SK-N-SH treated with all-trans-retinoic acid at 6 μM for 48 hours (cell line): ENCODE results near the gene MARCHF11.

ENCODE experiments used
- ATAC-seq: fragments of 200-7000 bp; cut with Tn5 transposase; 3 replicates; pipeline ENCODE4 v1.9.1; 2020; ENCODE audit warnings: mild to moderate bottlenecking, moderate library complexity
- ARNTL ChIP-seq: fragments of 450-650 bp; formaldehyde crosslinking; IDR thresholded peaks from 2 replicates; pipeline ENCODE4 v1.5.0; 2020; ENCODE audit warnings: low read depth, mild to moderate bottlenecking, moderate library complexity, borderline replicate concordance
- BACH2 ChIP-seq: fragments of 250-450 bp; sonication (Bioruptor Pico); IDR thresholded peaks from 2 replicates; pipeline ENCODE4 v1.9.0; 2021; ENCODE audit warnings: mild to moderate bottlenecking, borderline replicate concordance
- CSDC2 ChIP-seq: fragments of 250-450 bp; sonication (Bioruptor Pico); IDR thresholded peaks from 2 replicates; pipeline ENCODE4 v1.5.0; 2020; ENCODE audit warnings: mild to moderate bottlenecking, moderate library complexity
- ESRRG ChIP-seq: fragments of 250-450 bp; sonication (Bioruptor Pico); IDR thresholded peaks from 2 replicates; pipeline ENCODE4 v1.6.1; 2021; ENCODE audit warnings: mild to moderate bottlenecking
- GLIS3 ChIP-seq: fragments of 250-450 bp; sonication (Bioruptor Pico); IDR thresholded peaks from 2 replicates; pipeline ENCODE4 v1.5.0; 2020; ENCODE audit warnings: mild to moderate bottlenecking, moderate library complexity
- ISL1 ChIP-seq: fragments of 250-450 bp; sonication (Bioruptor Pico); IDR thresholded peaks from 2 replicates; pipeline ENCODE4 v2.1.2; 2022; ENCODE audit warnings: mild to moderate bottlenecking, moderate library complexity
- OSR1 ChIP-seq: fragments of 250-450 bp; sonication (Bioruptor Pico); IDR thresholded peaks from 2 replicates; pipeline ENCODE4 v1.8.0; 2022; ENCODE audit warnings: moderate library complexity, mild to moderate bottlenecking, inconsistent platforms
- PPARA ChIP-seq: fragments of 250-450 bp; sonication (Bioruptor Pico); IDR thresholded peaks from 2 replicates; pipeline ENCODE4 v1.5.0; 2020; ENCODE audit warnings: mild to moderate bottlenecking, borderline replicate concordance
- RARB ChIP-seq: fragments of 250-450 bp; sonication (Bioruptor Pico); IDR thresholded peaks from 2 replicates; pipeline ENCODE4 v1.8.0; 2021; ENCODE audit warnings: mild to moderate bottlenecking, moderate library complexity
- SNAI2 ChIP-seq: fragments of 250-450 bp; sonication (Bioruptor Pico); IDR thresholded peaks from 2 replicates; pipeline ENCODE4 v1.5.0; 2020; ENCODE audit warnings: mild to moderate bottlenecking, moderate library complexity
- TCF4 ChIP-seq: fragments of 250-450 bp; sonication (Bioruptor Pico); IDR thresholded peaks from 2 replicates; pipeline ENCODE4 v1.8.0; 2021; ENCODE audit warnings: mild to moderate bottlenecking, moderate library complexity, borderline replicate concordance
- TOX ChIP-seq: fragments of 250-450 bp; sonication (Bioruptor Pico); IDR thresholded peaks from 2 replicates; pipeline ENCODE4 v1.8.0; 2021; ENCODE audit warnings: mild to moderate bottlenecking, moderate library complexity, borderline replicate concordance
- TSHZ2 ChIP-seq: fragments of 250-450 bp; sonication (Bioruptor Pico); IDR thresholded peaks from 2 replicates; pipeline ENCODE4 v1.5.0; 2020; ENCODE audit warnings: mild to moderate bottlenecking, moderate library complexity
- ZC3H10 ChIP-seq: fragments of 250-450 bp; sonication (Bioruptor Pico); IDR thresholded peaks from 2 replicates; pipeline ENCODE4 v1.5.1; 2021; ENCODE audit warnings: mild to moderate bottlenecking, moderate library complexity
- ZFP3 ChIP-seq: fragments of 250-450 bp; sonication (Bioruptor Pico); IDR thresholded peaks from 2 replicates; pipeline ENCODE4 v1.5.0; 2020; ENCODE audit warnings: mild to moderate bottlenecking, moderate library complexity
- ZFP30 ChIP-seq: fragments of 450-650 bp; formaldehyde crosslinking; IDR thresholded peaks from 2 replicates; pipeline ENCODE4 v1.5.0; 2022; ENCODE audit warnings: mild to moderate bottlenecking, moderate library complexity
- ZNF565 ChIP-seq: fragments of 450-650 bp; formaldehyde crosslinking; conservative IDR thresholded peaks from 2 replicates; pipeline ENCODE4 v1.5.0; 2020; ENCODE audit warnings: low read depth, mild to moderate bottlenecking, moderate library complexity
- ZNF70 ChIP-seq: fragments of 450-650 bp; formaldehyde crosslinking; IDR thresholded peaks from 2 replicates; pipeline ENCODE4 v1.5.0; 2020; ENCODE audit warnings: mild to moderate bottlenecking, moderate library complexity
- ZNF8 ChIP-seq: fragments of 450-650 bp; formaldehyde crosslinking; IDR thresholded peaks from 2 replicates; pipeline ENCODE4 v1.5.0; 2020; ENCODE audit warnings: mild to moderate bottlenecking, moderate library complexity
- TF ChIP-seq, protein P1 (sequence below): fragments of 250-450 bp; sonication (Bioruptor Pico); IDR thresholded peaks from 2 replicates; pipeline ENCODE4 v1.5.1; 2021; ENCODE audit warnings: mild to moderate bottlenecking, moderate library complexity
- TF ChIP-seq, protein P2 (sequence below): fragments of 250-450 bp; sonication (Bioruptor Pico); IDR thresholded peaks from 2 replicates; pipeline ENCODE4 v1.5.1; 2020; ENCODE audit warnings: low read depth, mild to moderate bottlenecking, moderate library complexity
- TF ChIP-seq, protein P3 (sequence below): fragments of 250-450 bp; sonication (Bioruptor Pico); IDR thresholded peaks from 2 replicates; pipeline ENCODE4 v1.8.0; 2020; ENCODE audit warnings: mild to moderate bottlenecking, moderate library complexity, borderline replicate concordance

Gene MARCHF11

DNA sequence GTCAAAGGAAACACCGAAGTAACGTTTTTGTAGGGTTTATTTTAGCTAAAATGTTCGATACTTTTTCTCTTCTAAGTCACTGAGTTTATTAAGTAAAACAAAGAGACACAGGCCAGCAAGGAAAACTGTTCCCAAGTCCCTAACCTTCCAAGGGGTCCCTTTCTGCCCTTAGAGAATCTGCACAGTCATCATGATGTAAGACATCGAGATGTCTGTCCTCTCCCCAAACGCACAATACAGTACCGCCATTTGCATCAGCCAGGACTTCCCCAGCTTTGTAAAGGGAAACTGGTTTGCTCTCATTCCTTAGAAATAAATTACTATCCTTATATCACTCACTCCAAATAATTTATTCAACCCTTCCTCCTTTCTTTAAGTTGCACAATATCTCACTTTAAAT lies 89.3 kb downstream of the MARCHF11 start:
- no peak for TF ChIP-seq ZNF565 (CRISPR knock-in tag)
- no peak for TF ChIP-seq TOX (CRISPR knock-in tag)
- no peak for TF ChIP-seq PPARA (CRISPR knock-in tag)
- no peak for TF ChIP-seq ZFP30 (CRISPR knock-in tag)

DNA sequence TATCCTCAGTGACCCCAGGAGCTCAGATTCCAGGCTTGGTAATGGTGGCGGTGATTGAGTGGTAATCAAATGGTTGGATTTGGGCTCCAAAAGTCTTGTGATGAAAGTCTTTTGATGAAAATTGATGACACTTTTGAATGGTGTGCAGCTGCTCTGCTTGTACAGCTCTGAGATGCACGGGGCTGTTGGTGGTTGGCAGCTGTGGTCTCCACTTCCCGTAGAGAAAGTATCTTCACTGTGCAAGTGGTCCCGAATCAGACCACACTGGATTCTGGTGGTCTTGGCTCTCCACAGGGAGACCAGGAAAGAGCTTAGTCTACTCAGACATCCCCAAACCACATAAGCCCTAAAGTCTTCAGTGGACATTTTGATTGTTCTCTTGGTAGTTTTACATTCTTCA lies 96.6 kb downstream of the MARCHF11 start:
- no peak for ATAC-seq
- TF ChIP-seq, protein P1, sequence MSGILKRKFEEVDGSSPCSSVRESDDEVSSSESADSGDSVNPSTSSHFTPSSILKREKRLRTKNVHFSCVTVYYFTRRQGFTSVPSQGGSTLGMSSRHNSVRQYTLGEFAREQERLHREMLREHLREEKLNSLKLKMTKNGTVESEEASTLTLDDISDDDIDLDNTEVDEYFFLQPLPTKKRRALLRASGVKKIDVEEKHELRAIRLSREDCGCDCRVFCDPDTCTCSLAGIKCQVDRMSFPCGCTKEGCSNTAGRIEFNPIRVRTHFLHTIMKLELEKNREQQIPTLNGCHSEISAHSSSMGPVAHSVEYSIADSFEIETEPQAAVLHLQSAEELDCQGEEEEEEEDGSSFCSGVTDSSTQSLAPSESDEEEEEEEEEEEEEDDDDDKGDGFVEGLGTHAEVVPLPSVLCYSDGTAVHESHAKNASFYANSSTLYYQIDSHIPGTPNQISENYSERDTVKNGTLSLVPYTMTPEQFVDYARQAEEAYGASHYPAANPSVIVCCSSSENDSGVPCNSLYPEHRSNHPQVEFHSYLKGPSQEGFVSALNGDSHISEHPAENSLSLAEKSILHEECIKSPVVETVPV (CRISPR knock-in tag) = no peak
- TF ChIP-seq ZNF8 (CRISPR knock-in tag) (no peak), ISL1 (CRISPR knock-in tag) (no peak), CSDC2 (CRISPR knock-in tag) (no peak), GLIS3 (CRISPR knock-in tag) (no peak), ZNF70 (CRISPR knock-in tag) (no peak), TSHZ2 (CRISPR knock-in tag) (no peak), ZNF565 (CRISPR knock-in tag) (no peak), RARB (CRISPR knock-in tag) (no peak), ZC3H10 (CRISPR knock-in tag) (no peak), BACH2 (CRISPR knock-in tag) (no peak), TOX (CRISPR knock-in tag) (no peak), ESRRG (CRISPR knock-in tag) (no peak)
- TF ChIP-seq, protein P2, sequence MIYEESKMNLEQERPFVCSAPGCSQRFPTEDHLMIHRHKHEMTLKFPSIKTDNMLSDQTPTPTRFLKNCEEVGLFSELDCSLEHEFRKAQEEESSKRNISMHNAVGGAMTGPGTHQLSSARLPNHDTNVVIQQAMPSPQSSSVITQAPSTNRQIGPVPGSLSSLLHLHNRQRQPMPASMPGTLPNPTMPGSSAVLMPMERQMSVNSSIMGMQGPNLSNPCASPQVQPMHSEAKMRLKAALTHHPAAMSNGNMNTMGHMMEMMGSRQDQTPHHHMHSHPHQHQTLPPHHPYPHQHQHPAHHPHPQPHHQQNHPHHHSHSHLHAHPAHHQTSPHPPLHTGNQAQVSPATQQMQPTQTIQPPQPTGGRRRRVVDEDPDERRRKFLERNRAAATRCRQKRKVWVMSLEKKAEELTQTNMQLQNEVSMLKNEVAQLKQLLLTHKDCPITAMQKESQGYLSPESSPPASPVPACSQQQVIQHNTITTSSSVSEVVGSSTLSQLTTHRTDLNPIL (CRISPR knock-in tag) = no peak
- TF ChIP-seq, protein P3, sequence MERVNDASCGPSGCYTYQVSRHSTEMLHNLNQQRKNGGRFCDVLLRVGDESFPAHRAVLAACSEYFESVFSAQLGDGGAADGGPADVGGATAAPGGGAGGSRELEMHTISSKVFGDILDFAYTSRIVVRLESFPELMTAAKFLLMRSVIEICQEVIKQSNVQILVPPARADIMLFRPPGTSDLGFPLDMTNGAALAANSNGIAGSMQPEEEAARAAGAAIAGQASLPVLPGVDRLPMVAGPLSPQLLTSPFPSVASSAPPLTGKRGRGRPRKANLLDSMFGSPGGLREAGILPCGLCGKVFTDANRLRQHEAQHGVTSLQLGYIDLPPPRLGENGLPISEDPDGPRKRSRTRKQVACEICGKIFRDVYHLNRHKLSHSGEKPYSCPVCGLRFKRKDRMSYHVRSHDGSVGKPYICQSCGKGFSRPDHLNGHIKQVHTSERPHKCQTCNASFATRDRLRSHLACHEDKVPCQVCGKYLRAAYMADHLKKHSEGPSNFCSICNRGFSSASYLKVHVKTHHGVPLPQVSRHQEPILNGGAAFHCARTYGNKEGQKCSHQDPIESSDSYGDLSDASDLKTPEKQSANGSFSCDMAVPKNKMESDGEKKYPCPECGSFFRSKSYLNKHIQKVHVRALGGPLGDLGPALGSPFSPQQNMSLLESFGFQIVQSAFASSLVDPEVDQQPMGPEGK (CRISPR knock-in tag) = no peak
- TF ChIP-seq, all 23 proteins: peak for 0

More for the DNA sequence above, 89.3 kb downstream of the MARCHF11 start:
- no peak for ATAC-seq

GRCh38 chr5:16082053-16082452 lies 97.5 kb downstream of the MARCHF11 start:
- ATAC-seq = no peak
- TF ChIP-seq TCF4 (no peak), RARB (CRISPR knock-in tag) (no peak), OSR1 (no peak), ISL1 (CRISPR knock-in tag) (no peak), TSHZ2 (CRISPR knock-in tag) (no peak), ZFP3 (CRISPR knock-in tag) (no peak), ZNF8 (CRISPR knock-in tag) (no peak), BACH2 (CRISPR knock-in tag) (no peak), GLIS3 (CRISPR knock-in tag) (no peak), ZFP30 (CRISPR knock-in tag) (no peak), ZNF565 (CRISPR knock-in tag) (no peak), ARNTL (CRISPR knock-in tag) (no peak), PPARA (CRISPR knock-in tag) (no peak), ZNF70 (CRISPR knock-in tag) (no peak), ESRRG (CRISPR knock-in tag) (no peak), SNAI2 (no peak)
- TF ChIP-seq, protein P1 (CRISPR knock-in tag) = no peak
- TF ChIP-seq, protein P3 (CRISPR knock-in tag) = no peak
